ENCODE measurements around the gene KRTCAP2.

KRTCAP2 gene

GRCh38 chr1:155123801-155124200, 49.3 kb downstream of the KRTCAP2 start:
- no peak for TF ChIP-seq CTCF (conservative IDR thresholded peaks at IDR 0.05)
- no peak for TF ChIP-seq ZFX (IDR thresholded peaks at IDR 0.05)
- peak overlapping the region; percentile 95 for H3K27ac ChIP-seq

GRCh38 chr1:155122308-155122707, 50.8 kb downstream of the KRTCAP2 start:
- H3K27ac ChIP-seq: no peak overlapping the region
- TF ChIP-seq ZFX (IDR thresholded peaks at IDR 0.05): no peak

DNA sequence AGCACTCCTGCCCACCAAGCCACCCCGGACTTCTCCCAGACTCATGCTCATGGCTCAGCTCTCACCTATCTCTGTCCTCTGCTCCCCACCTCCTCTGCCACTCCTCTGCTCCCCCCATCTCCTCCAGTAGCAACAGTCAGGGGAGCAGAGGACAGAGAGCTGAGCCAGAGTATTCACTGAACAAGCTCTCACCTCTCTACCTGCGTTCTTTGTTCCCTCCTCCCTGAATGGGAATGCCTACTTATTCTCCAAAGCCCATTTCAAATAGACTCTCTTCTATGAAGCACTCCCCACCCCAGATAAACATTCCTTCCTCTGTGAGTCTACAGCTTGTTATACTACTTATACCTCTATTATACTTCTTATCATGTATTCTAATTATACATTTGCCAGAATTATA, 51.9 kb downstream of the KRTCAP2 start:
- TF ChIP-seq CTCF (conservative IDR thresholded peaks at IDR 0.05) (no peak), ZFX (IDR thresholded peaks at IDR 0.05) (no peak)

GRCh38 chr1:155120253-155120652, 52.9 kb downstream of the KRTCAP2 start:
- TF ChIP-seq ZFX (IDR thresholded peaks at IDR 0.05) (no peak), CTCF (conservative IDR thresholded peaks at IDR 0.05) (no peak)
- peak overlapping the region; percentile 39 for H3K27ac ChIP-seq

More for the DNA sequence above, 51.9 kb downstream of the KRTCAP2 start:
- H3K27ac ChIP-seq: peak overlapping the region; percentile 39; the same call in 1 of the 2 replicates

Data from C4-2B (cell line).